ENCODE results near the gene TMEM41A.

The TMEM41A gene

GRCh38 chr3:185498503-185499396, at the start of gene TMEM41A:
TMEM41A (minus strand) TSS chr3:185499035; CDS start chr3:185498961, 74 bp downstream.
- DNase-seq, result peak; percentile 95

DNA sequence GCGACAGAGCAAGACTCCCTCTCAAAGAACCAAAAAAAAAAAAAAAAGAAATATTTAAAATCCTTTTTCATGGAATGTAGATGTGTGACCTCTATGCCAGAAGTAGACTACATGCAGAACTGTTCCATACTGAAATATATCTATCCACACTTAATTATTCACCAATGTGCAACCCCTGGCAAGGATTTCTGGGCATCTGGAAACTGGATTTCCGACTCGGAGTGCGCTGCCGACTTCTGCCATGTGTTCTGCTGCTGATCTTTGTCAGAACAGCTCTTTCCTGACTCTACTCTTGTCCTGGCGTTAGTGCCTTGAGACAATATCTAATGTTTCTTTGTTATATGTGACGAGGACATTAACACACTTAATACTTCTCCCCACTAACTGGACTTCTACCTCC, 41.9 kb upstream of the TMEM41A start:
- no peak for DNase-seq

DNA sequence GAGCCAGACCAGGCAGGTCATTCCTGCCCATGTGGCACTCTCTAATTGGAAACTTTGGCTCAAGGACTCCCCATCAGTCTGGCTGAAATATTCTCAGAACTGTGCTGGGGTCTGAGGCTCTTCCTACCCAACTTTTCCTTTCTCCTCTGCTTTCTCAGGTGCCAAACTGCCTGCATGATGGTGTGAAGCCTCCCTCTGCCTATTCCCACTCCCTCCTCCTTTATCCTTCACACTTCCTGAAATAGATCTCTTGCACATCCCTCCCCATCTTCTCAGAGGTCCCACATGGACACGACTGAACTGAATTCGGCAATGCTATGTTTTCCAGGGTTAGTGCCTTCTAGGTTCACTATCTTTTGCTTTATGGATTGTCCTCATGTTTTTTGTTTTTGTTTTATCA, 41.1 kb upstream of the TMEM41A start:
- no peak for DNase-seq

DNA sequence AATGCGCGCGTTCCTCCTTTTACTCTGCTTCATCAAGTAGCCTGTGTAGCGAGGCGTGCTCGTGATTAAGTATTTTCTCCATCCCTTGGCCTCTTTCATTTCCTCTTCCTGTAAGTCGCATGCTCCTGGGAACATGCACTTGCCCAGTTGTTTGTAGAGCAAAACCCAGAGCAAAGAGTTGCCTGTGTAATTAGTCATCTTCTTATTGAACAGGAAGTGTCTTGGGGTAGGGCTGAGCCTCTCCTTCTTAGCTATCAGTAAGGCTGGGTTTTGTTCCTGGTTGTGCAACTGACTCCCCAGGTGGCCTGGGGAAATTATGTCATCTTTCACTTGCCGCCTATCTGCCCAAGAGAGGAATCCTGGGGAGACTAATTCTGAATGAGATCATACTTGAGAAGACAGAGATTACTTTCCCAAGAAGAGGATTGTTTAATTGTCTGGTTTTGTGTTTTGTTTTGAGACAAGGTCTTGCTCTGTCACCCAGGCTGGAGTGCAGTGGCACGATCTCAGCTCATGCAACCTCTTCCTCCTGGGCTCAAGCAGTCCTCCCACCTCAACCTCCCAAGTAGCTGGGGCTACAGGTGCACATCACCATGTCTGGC, 38.6 kb upstream of the TMEM41A start:
- DNase-seq, result peak; percentile 56

DNA sequence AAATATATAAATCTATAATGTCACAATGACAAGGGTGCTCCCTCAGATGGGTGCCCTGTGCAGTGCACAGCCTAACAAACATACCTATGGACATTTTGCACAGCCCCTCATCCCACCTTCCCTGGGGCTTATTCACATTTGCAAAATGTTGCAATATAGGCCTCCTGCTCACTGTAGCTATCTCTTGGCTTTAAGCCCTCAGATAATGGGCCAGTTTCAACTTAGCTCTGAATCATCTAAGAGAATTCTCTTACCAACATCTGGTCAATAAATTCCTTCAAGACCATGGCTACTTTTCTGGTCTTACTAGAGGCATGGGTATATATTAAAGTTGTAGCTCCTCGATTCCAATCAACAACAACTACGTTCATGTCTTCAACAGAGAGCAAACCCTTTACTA, 35.7 kb upstream of the TMEM41A start:
- no peak for DNase-seq

GRCh38 chr3:185532901-185533300, 34.1 kb upstream of the TMEM41A start:
- DNase-seq, result no peak

DNA sequence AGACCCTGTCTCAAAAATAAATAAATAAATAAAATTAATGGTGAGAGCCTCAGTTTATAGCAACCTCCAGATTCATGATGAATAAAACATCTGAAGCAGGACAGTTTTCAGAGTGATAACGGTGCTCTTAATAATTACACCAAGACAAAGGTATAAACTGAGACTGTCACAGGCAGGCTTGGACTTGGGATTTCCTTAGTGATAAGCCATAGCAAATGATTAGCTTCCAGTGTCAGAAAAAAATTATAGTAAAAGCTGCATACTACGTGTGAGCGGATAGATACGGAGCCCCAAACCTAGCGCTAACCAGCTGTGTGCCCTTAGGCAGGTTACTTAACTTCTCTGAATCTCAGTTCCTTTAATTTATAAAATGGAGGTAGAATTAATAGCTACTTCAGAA, 32.0 kb upstream of the TMEM41A start:
- DNase-seq, result no peak

DNA sequence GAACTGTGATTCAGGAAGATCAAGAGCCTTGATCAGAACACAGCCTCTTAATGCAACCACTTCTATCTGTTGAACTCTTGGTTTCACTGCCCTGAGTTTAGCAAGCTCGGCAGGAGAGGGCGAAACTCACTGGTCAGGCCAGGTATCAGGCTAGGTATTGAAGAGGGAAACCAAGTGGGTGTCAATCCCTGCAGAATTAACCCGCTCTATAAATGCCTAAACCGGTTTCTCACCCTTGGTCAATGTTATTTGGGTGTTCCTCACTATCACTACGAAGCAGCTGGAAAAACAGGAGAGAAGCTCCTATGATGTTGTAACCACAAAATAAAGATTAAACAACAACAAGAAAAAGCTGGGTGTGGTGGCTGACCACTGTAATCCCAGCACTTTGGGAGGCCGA, 29.7 kb upstream of the TMEM41A start:
- DNase-seq, result no peak

- DNase-seq, result no peak
Measured at GRCh38 chr3:185527364-185527763, 28.5 kb upstream of the TMEM41A start.

GRCh38 chr3:185526349-185526951, 27.6 kb upstream of the TMEM41A start:
- DNase-seq, result no peak

- no peak for DNase-seq
Measured at GRCh38 chr3:185521349-185522138, 22.7 kb upstream of the TMEM41A start.

DNA sequence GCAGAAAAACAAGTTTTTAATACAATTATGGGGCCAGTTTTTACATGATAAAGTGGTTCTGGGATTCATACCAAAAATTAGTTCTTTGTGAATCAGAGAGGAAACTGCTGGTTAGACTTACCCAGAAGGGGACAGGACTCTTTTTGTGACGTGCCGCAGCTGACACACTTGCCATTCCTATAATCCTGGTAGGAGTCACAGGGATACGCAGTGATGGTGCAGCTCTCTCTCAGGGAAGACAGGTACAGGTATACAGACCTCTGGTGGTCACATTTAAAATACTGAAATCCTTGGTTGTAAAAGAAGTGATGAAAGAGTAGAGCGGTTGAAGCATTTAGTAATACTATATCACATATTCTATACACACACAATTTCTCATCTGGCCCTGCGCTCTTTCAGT, 20.2 kb upstream of the TMEM41A start:
- no peak for DNase-seq

- DNase-seq, result no peak
Measured at GRCh38 chr3:185517387-185518130, 18.7 kb upstream of the TMEM41A start.

- DNase-seq, result no peak
Measured at GRCh38 chr3:185511711-185512110, 12.9 kb upstream of the TMEM41A start.

DNA sequence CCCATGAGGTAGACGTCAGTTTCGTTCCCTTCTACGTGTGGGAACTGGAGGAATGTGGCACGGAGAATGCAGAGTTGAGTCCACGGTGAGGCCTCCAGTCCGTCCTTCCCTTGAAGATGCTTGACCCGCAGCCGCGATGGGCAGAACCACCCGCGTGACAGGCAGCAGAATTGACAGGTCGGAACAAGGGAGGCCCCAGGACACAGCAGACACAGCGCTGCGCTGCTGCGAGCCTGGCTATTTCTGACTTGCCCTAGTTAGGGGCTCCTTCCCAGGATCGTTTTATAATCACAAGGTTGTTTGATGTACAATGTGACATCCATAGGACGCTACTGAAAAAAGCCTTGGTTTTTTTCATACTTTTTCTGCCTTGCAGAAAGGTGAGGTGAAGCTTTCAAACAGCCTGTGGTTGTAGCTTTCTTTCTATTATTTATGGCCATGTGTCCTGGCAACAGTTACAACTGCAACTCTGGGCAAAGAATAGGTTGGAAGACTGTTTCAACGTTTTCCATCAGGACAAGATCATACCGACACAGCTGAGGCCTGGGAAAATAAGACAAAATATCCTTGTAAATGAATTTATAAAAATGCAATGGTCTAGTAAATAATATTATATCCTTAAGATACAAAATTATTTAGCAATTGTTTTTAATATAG, 9.6 kb upstream of the TMEM41A start:
- no peak for DNase-seq

DNA sequence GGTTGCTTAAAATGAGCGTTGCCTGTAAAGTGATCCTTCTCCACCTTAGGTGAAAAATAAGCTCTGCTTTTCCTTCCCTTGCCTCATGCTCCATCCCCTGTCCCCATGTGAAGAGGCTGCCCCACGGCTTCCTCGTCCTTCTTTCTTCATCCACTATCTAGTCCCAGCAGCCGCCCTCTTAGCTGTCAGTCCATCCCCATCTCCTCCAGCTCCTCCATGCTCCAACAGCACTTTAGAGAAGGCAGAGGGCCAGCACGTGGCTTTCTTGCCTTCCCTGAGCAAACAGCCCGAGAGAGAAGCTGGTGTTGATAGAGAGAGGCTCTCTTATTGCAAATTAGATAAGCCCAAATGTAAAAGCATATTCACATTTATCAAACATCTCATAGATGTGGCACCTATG, 9.0 kb upstream of the TMEM41A start:
- DNase-seq, result no peak

DNA sequence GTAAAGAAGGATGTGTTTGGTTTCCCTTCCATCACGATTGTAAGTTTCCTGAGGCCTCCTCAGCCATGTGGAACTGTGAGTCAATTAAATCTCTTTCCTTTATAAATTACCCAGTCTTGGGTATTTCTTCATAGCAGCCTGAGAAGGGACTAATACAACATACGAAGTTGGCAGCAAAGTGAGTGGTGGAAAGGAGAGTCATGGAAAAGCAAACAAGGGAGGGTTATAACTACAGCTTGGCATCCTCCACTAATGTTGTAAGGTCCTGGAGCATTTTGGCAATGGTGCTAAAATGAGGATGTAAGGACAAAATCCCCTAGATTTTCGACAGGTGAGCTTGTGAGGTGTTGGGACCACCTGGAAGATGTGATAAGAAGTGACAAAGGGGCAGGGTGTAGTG, 5.8 kb upstream of the TMEM41A start:
- no peak for DNase-seq

- DNase-seq, result no peak
Measured at GRCh38 chr3:185503521-185503920, 4.7 kb upstream of the TMEM41A start.

GRCh38 chr3:185502987-185503386, 4.2 kb upstream of the TMEM41A start:
- DNase-seq, result no peak

GRCh38 chr3:185490241-185490640, 8.6 kb downstream of the TMEM41A start:
- DNase-seq, result no peak

- no peak for DNase-seq
Measured at GRCh38 chr3:185489462-185489861, 9.4 kb downstream of the TMEM41A start.

DNA sequence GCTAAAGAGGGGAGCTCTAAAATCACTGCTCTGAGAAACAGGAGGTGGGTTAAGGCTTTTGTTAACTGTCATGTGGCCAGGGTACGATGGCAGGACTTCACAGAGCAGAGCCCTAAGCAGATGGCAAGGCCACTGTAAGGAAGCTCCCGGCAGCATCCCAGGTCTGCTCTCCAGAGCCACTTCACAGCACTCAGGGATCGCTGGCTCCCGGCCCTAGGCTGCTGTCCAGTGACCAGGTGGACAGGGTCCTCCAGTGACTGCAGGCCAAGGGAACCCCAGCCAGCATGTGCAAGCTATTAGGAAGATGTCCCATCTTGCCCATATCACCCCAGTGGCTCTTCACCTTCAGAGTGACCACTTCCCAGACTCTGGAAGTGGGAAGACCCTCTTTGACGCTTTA, 10.4 kb downstream of the TMEM41A start:
- no peak for DNase-seq
